H1 (cell line): Measurements from ENCODE around the gene CX3CL1. TPM values are rescaled to one million over a fixed set of nuclear protein-coding genes. Genes with fewer than 3 reads are reported as not detected.

Experiments
- CTCF ChIA-PET: fragments of 300-600 bp; sonication (Branson Sonifier 250); formaldehyde crosslinking; loops from one replicate; lab custom pipeline; 2021; ENCODE audit not compliant: partially characterized antibody; lab: Charles Lee
- POLR2A ChIA-PET: fragments of 300-600 bp; sonication (Branson Sonifier 250); formaldehyde crosslinking; loops from one replicate; lab custom pipeline; 2021; ENCODE audit warnings: inconsistent platforms; ENCODE audit not compliant: partially characterized antibody; lab: Charles Lee
- DNase-seq, 2 experiments: peaks; one replicate each; pipeline versions ENCODE4 v3.0.0 to v3.0.0-alpha.2; 2010 to 2022; ENCODE audit warnings: low spot score in 2 of 2, low read depth in 1 of 2, mixed read lengths in 1 of 2
- FAIRE-seq: peaks from 2 replicates; lab custom pipeline; 2011; peaks lifted over from hg19 to GRCh38; lab: Jason Lieb, UNC
- H2AFZ ChIP-seq: 2 replicates; pipeline ENCODE4 v1.8.1; 2012; ENCODE audit warnings: low read length, inconsistent platforms
- H2AK5ac ChIP-seq: 2 replicates; pipeline ENCODE4 v1.6.1; 2013; ENCODE audit warnings: low read depth, low read length
- H2BK120ac ChIP-seq: replicated peaks from 2 replicates; pipeline ENCODE3; 2013; ENCODE audit warnings: low read depth, low read length, inconsistent platforms
- H2BK12ac ChIP-seq: 2 replicates; pipeline ENCODE4 v1.6.1; 2013; ENCODE audit warnings: low read depth, low read length
- H2BK15ac ChIP-seq: 2 replicates; pipeline ENCODE4 v1.6.1; 2013; ENCODE audit warnings: low read length
- H2BK20ac ChIP-seq: 2 replicates; pipeline ENCODE4 v1.6.1; 2013; ENCODE audit warnings: low read length
- H2BK5ac ChIP-seq: 2 replicates; pipeline ENCODE4 v1.6.1; 2013; ENCODE audit warnings: low read depth, low read length
- H3K14ac ChIP-seq: 2 replicates; pipeline ENCODE4 v1.6.1; 2013; ENCODE audit warnings: inconsistent platforms; ENCODE audit not compliant: insufficient read length
- H3K18ac ChIP-seq: 2 replicates; pipeline ENCODE4 v1.6.1; 2013; ENCODE audit warnings: low read length; ENCODE audit errors: extremely low read depth
- H3K23ac ChIP-seq: 2 replicates; pipeline ENCODE4 v1.6.1; 2013; ENCODE audit warnings: inconsistent platforms; ENCODE audit not compliant: insufficient read length
- H3K23me2 ChIP-seq: 2 replicates; pipeline ENCODE4 v1.6.1; 2013; ENCODE audit warnings: low read depth, low read length
- H3K27ac ChIP-seq: 2 replicates; pipeline ENCODE4 v1.6.1; 2011; ENCODE audit warnings: low read depth, low read length, inconsistent platforms
- H3K27me3 ChIP-seq, 4 experiments: replicated peaks in 1 of 4; 1 replicate in 1 of 4; 2 replicates in 3 of 4; pipeline versions ENCODE4 v1.6.1 to v1.8.1; 2011 to 2013; ENCODE audit warnings: low read length in 3 of 4, mild to moderate bottlenecking in 3 of 4, inconsistent platforms in 2 of 4, mixed read lengths in 2 of 4, moderate library complexity in 1 of 4; ENCODE audit not compliant: control insufficient read depth in 3 of 4, insufficient read depth in 3 of 4; ENCODE audit errors: extremely low read depth in 1 of 4
- H3K36me3 ChIP-seq, 4 experiments: 2 replicates each; pipeline versions ENCODE4 v1.6.1 to v1.8.1; 2011 to 2013; ENCODE audit warnings: mild to moderate bottlenecking in 4 of 4, low read length in 3 of 4, moderate library complexity in 2 of 4, control low read depth in 1 of 4, inconsistent platforms in 1 of 4; ENCODE audit not compliant: insufficient read depth in 4 of 4, control insufficient read depth in 2 of 4
- H3K4ac ChIP-seq: replicated peaks from 2 replicates; pipeline ENCODE3; 2013; ENCODE audit warnings: low read length, low read depth, mixed read lengths, inconsistent platforms; ENCODE audit not compliant: insufficient read length
- H3K4me1 ChIP-seq, 4 experiments: replicated peaks in 1 of 4; 1 replicate in 1 of 4; 2 replicates in 3 of 4; pipeline versions ENCODE4 v1.6.1 to v1.8.1; 2011 to 2013; ENCODE audit warnings: low read length in 3 of 4, inconsistent platforms in 2 of 4, mixed read lengths in 1 of 4; ENCODE audit not compliant: insufficient read depth in 4 of 4, control insufficient read depth in 3 of 4
- H3K4me2 ChIP-seq, 2 experiments: 2 replicates each; pipeline versions ENCODE4 v1.6.1 to v1.8.1; 2011 to 2013; ENCODE audit warnings: low read depth in 2 of 2, low read length in 2 of 2, control low read depth in 1 of 2, inconsistent platforms in 1 of 2, mild to moderate bottlenecking in 1 of 2; ENCODE audit not compliant: insufficient read depth in 1 of 2
- H3K4me3 ChIP-seq, 4 experiments: fragments of 200-600, 300-600 bp in 1 of 4; sonication (generic), shearing (Covaris generic), sonication (Bioruptor Twin) in 1 of 4; 2 replicates each; pipeline versions ENCODE4 v1.5.1 to v1.8.1; 2011 to 2016; ENCODE audit warnings: low read length in 4 of 4, low read depth in 3 of 4, control low read depth in 2 of 4, inconsistent platforms in 2 of 4, mild to moderate bottlenecking in 2 of 4, mixed read lengths in 1 of 4, moderate library complexity in 1 of 4; ENCODE audit not compliant: insufficient read depth in 2 of 4; ENCODE audit errors: extremely low read depth in 1 of 4
- H3K56ac ChIP-seq: replicated peaks from 2 replicates; pipeline ENCODE3; 2013; ENCODE audit warnings: low read depth, mild to moderate bottlenecking, mixed read lengths, low read length, inconsistent platforms; ENCODE audit not compliant: insufficient read length
- H3K79me1 ChIP-seq: 2 replicates; pipeline ENCODE4 v1.6.1; 2013; ENCODE audit warnings: low read depth, low read length, control low read depth
- H3K79me2 ChIP-seq, 2 experiments: 2 replicates each; pipeline versions ENCODE4 v1.6.1 to v1.8.1; 2012 to 2013; ENCODE audit warnings: low read length in 2 of 2, mild to moderate bottlenecking in 2 of 2, inconsistent platforms in 1 of 2; ENCODE audit not compliant: insufficient read depth in 2 of 2, control insufficient read depth in 1 of 2
- H3K9ac ChIP-seq, 4 experiments: replicated peaks in 1 of 4; 1 replicate in 1 of 4; 2 replicates in 3 of 4; pipeline versions ENCODE4 v1.6.1 to v1.8.1; 2011 to 2013; ENCODE audit warnings: low read depth in 3 of 4, low read length in 3 of 4, control low read depth in 2 of 4, mild to moderate bottlenecking in 2 of 4, moderate library complexity in 2 of 4, inconsistent platforms in 1 of 4; ENCODE audit errors: extremely low read depth in 1 of 4
- H3K9me3 ChIP-seq, 2 experiments: 2 replicates each; pipeline versions ENCODE4 v1.6.1 to v1.8.1; 2012 to 2013; ENCODE audit warnings: mild to moderate bottlenecking in 2 of 2, moderate library complexity in 2 of 2, control low read depth in 1 of 2, inconsistent platforms in 1 of 2, low read depth in 1 of 2, low read length in 1 of 2, mixed read lengths in 1 of 2; ENCODE audit not compliant: insufficient read depth in 2 of 2
- H4K20me1 ChIP-seq, 2 experiments: replicated peaks in 1 of 2; 2 replicates each; pipeline versions ENCODE3 to v1.8.1; 2011 to 2013; ENCODE audit warnings: inconsistent platforms in 2 of 2, low read length in 2 of 2, mild to moderate bottlenecking in 1 of 2; ENCODE audit not compliant: insufficient read depth in 2 of 2, control insufficient read depth in 1 of 2
- H4K5ac ChIP-seq: 2 replicates; pipeline ENCODE4 v1.6.1; 2013; ENCODE audit warnings: low read length, low read depth, mixed read lengths, inconsistent platforms; ENCODE audit not compliant: insufficient read length
- H4K8ac ChIP-seq: 2 replicates; pipeline ENCODE4 v1.8.0; 2013; ENCODE audit warnings: mild to moderate bottlenecking, moderate library complexity, low read length, inconsistent platforms; ENCODE audit not compliant: insufficient read depth; ENCODE audit errors: extremely low read depth
- H4K91ac ChIP-seq: replicated peaks from 2 replicates; pipeline ENCODE3; 2013; ENCODE audit warnings: low read length, mixed read lengths, inconsistent platforms; ENCODE audit not compliant: insufficient read length
- CTBP2 ChIP-seq: IDR thresholded peaks from 2 replicates; pipeline ENCODE4 v1.7.0; 2011; ENCODE audit warnings: borderline replicate concordance, mild to moderate bottlenecking, moderate library complexity, mixed read lengths, low read length; ENCODE audit not compliant: insufficient read depth, insufficient read length
- HDAC6 ChIP-seq: IDR thresholded peaks from one replicate; pipeline ENCODE4 v1.7.1; 2012; ENCODE audit warnings: low read depth, mild to moderate bottlenecking, inconsistent platforms, low read length, moderate library complexity
- KDM1A ChIP-seq: fragments of 200-600, 300-600 bp; sonication (generic); IDR thresholded peaks from 2 replicates; pipeline ENCODE4 v1.7.1; 2016; ENCODE audit warnings: mild to moderate bottlenecking, low read length, borderline replicate concordance
- POU5F1 ChIP-seq: IDR thresholded peaks from 2 replicates; pipeline ENCODE4 v1.6.1; 2011; ENCODE audit warnings: low read depth, mild to moderate bottlenecking, low read length, moderate library complexity
- RNF2 ChIP-seq: fragments of 200-900, 300-1000 bp; sonication (generic); IDR thresholded peaks from 2 replicates; pipeline ENCODE4 v1.7.1; 2016; ENCODE audit warnings: borderline replicate concordance, low read depth, mild to moderate bottlenecking, antibody characterized with exemption, low read length; ENCODE audit not compliant: poor library complexity, severe bottlenecking; ENCODE audit errors: missing control alignments
- SIRT6 ChIP-seq: IDR thresholded peaks from one replicate; pipeline ENCODE4 v1.7.1; 2012; ENCODE audit warnings: low read length, inconsistent platforms
- SIX5 ChIP-seq: IDR thresholded peaks from 2 replicates; pipeline ENCODE4 v1.6.1; 2011; ENCODE audit warnings: mild to moderate bottlenecking, low read depth, low read length
- SRF ChIP-seq: IDR thresholded peaks from 2 replicates; pipeline ENCODE4 v1.6.1; 2011; ENCODE audit warnings: mild to moderate bottlenecking, low read depth, low read length, moderate library complexity
- SUZ12 ChIP-seq: fragments of 200-600 bp; sonication (generic); IDR thresholded peaks from 2 replicates; pipeline ENCODE4 v1.6.1; 2012; ENCODE audit warnings: mild to moderate bottlenecking, inconsistent platforms, low read length, moderate library complexity, mixed read lengths
- TAF1 ChIP-seq: IDR thresholded peaks from 2 replicates; pipeline ENCODE4 v1.6.1; 2011; ENCODE audit warnings: mild to moderate bottlenecking, low read depth, low read length
- TEAD4 ChIP-seq: IDR thresholded peaks from 2 replicates; pipeline ENCODE4 v1.6.1; 2012; ENCODE audit warnings: low read depth, low read length, inconsistent platforms, mixed read lengths
- YY1 ChIP-seq: IDR thresholded peaks from 2 replicates; pipeline ENCODE4 v1.6.1; 2011; ENCODE audit warnings: low read depth, mild to moderate bottlenecking, low read length
- WGBS, 2 experiments: shearing (Covaris generic) in 1 of 2; methylation state at CpG; one replicate each; pipeline versions ENCODE4 v1.1.6 to v1.1.7; 2013 to 2015; ENCODE audit warnings: low lambda C conversion rate in 2 of 2, mixed read lengths in 2 of 2, inconsistent platforms in 1 of 2, low coverage in 1 of 2, missing lambda C conversion rate in 1 of 2; ENCODE audit not compliant: insufficient replicate concordance in 2 of 2, insufficient coverage in 1 of 2, insufficient read length in 1 of 2; ENCODE audit errors: extremely low coverage in 1 of 2, missing lambda C conversion rate in 1 of 2; 5-methylcytosine and 5-hydroxymethylcytosine counted together
- polyA plus RNA-seq, 7 experiments: library from polyadenylated mRNA; depleted of rRNA in 3 of 7; stranded (reverse) in 5 of 7; unstranded in 2 of 7; fragments of >200 nt in 5 of 7; fragments of 200-250 nt in 2 of 7; gene quantifications; 1 replicate in 5 of 7; 2 replicates in 1 of 7; 4 replicates in 1 of 7; pipeline versions ENCODE4 v1.2.1 to v1.2.3, GENCODE V29; 2011 to 2013; ENCODE audit warnings: missing spikeins in 2 of 7, mixed read lengths in 2 of 7
- total RNA-seq: library from RNA; stranded (reverse); fragmentation: NEBNext Ultra II Directional; extraction: Animal tissue kit (Norgen Biotek cat#: 25700); gene quantifications from 2 replicates; pipeline ENCODE4 v1.2.1, GENCODE V29; 2021
- TF ChIP-seq, protein P1 (sequence below): IDR thresholded peaks from 2 replicates; pipeline ENCODE4 v1.6.1; 2012; ENCODE audit warnings: inconsistent platforms

The CX3CL1 gene
- total and polyA plus RNA-seq, 2 of the 8 experiments (the other 6 are each of a cell fraction or from before 2014, with no cell fraction given), result 1.4 to 3.0 TPM

DNA sequence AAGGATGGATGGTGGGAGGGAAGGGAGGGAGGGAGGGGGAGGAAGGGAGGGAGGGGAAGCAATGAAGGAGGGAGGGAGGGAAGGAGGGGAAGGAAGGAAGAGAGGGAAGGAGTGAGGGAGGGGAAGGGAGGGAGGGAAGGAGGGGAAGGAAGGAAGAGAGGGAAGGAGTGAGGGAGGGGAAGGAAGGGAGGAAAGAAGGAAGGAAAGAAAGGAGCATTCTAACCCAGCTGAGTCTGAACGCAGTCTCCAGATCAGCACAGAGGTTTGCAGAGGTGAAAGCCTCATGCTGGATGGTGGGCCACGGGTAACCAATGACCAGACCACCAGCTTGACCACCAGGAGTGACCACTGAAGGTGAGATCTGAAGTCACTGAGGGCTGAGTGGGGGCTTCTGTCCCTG lies 50.9 kb downstream of the CX3CL1 start:
- H3K18ac ChIP-seq, result no peak overlapping the region
- no peaks in the 10 kb centered on the region for H3K79me1 ChIP-seq
- peaks cover 0 to 7% (median 4%) of the 10 kb centered on the region in 4 experiments; a peak in 4 of 8 replicates for H3K36me3 ChIP-seq
- no peaks in the 10 kb centered on the region for H3K23me2 ChIP-seq
- H2BK12ac ChIP-seq, result no peak overlapping the region
- H3K79me2 ChIP-seq, result no peaks in the 10 kb centered on the region
- H4K91ac ChIP-seq, result no peak overlapping the region
- H3K56ac ChIP-seq, result no peak overlapping the region
- H3K4me1 ChIP-seq, result peaks cover 0 to 3% (median 1%) of the 10 kb centered on the region in 4 experiments; a peak in 2 of 7 replicates
- no peak overlapping the region for H4K5ac ChIP-seq
- H3K27me3 ChIP-seq, result no peaks in the 10 kb centered on the region
- DNase-seq (no peak), FAIRE-seq (no peak)
- ChIA-PET POLR2A (interaction anchor here (1.0 to 1.7 kb wide), 3 partner anchors 10 to 24 kb away, joined by 3 to 4 read pairs (median 4); partner anchors contain the start of genes CIAPIN1 and COQ9), CTCF (interaction anchor here (0.6 to 19.2 kb wide), 12 partner anchors 10 to 218 kb away, joined by 3 to 513 read pairs (median 4); partner anchors contain the start of gene POLR2C)
- peaks cover 0 to 2% of the 10 kb centered on the region in 2 experiments for H4K20me1 ChIP-seq
- H2BK20ac ChIP-seq, result no peak overlapping the region
- no peak overlapping the region for H2BK15ac ChIP-seq
- no peak overlapping the region for H3K14ac ChIP-seq
- H3K9ac ChIP-seq, result no peak overlapping the region
- 0 out of 2 replicates have a peak overlapping the region, but pooled peaks have one; percentile 53 for H2AK5ac ChIP-seq
- H3K23ac ChIP-seq, result no peak overlapping the region
- H2AFZ ChIP-seq, result no peak overlapping the region
- H3K4ac ChIP-seq, result no peak overlapping the region
- no peak overlapping the region for H2BK5ac ChIP-seq
- H3K27ac ChIP-seq, result no peak overlapping the region
- no peak overlapping the region for H2BK120ac ChIP-seq
- H3K9me3 ChIP-seq, result no peaks in the 10 kb centered on the region
- H3K4me3 ChIP-seq, result no peak overlapping the region
- H3K4me2 ChIP-seq, result no peak overlapping the region
- no peak overlapping the region for H4K8ac ChIP-seq
- 94% methylated on average over 2 of the region's 2 CpGs; no CpG with 5 or more reads in 1 of the 2 experiments for WGBS, 2 experiments
- TF ChIP-seq KDM1A, result no peak
- TF ChIP-seq SRF, result no peak
- no peak for TF ChIP-seq YY1
- TF ChIP-seq TAF1, result no peak
- no peak for TF ChIP-seq POU5F1
- no peak for TF ChIP-seq CTBP2
- TF ChIP-seq, protein P1, sequence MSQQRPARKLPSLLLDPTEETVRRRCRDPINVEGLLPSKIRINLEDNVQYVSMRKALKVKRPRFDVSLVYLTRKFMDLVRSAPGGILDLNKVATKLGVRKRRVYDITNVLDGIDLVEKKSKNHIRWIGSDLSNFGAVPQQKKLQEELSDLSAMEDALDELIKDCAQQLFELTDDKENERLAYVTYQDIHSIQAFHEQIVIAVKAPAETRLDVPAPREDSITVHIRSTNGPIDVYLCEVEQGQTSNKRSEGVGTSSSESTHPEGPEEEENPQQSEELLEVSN, result no peak
- no peak for TF ChIP-seq HDAC6
- no peak for TF ChIP-seq SIX5
- TF ChIP-seq RNF2, result no peak
- TF ChIP-seq SUZ12, result no peak
- TF ChIP-seq SIRT6, result no peak
- no peak for TF ChIP-seq TEAD4
